ENCODE measurements around the gene ACCS. TPM values are rescaled to one million over a fixed set of nuclear protein-coding genes. Genes with fewer than 3 reads are reported as not detected.

The ACCS gene
- total RNA-seq, 4 donors from 2014 or later, result 7.7 to 21.7 (median 12.1) TPM

DNA sequence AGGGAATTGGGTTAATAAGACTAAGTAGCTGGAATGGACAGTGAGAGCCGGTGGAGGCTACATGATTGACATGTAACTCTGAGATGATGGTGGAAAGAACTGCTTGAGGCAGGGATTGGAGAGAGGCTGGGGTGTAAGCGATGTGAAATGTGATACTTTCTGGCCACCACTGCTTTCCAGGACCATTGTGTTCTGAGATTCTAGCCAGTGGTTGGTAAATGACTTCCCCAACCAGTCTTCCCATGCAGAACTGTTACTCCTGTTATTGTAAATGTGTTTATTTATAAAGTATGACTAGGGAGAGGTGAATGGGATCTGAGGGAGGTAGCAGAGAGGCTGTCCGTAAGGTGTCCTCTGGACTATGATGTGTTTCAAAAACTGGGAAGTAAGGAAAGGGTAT, 47.5 kb downstream of the ACCS start:
- intact Hi-C loops (cut with DNase I; ENCODE audit: low total_unique reads), result no loop called here
- 90 to 96% methylated on average over 3 of the region's 3 CpGs for WGBS, 2 donors
- TF ChIP-seq, protein P1, sequence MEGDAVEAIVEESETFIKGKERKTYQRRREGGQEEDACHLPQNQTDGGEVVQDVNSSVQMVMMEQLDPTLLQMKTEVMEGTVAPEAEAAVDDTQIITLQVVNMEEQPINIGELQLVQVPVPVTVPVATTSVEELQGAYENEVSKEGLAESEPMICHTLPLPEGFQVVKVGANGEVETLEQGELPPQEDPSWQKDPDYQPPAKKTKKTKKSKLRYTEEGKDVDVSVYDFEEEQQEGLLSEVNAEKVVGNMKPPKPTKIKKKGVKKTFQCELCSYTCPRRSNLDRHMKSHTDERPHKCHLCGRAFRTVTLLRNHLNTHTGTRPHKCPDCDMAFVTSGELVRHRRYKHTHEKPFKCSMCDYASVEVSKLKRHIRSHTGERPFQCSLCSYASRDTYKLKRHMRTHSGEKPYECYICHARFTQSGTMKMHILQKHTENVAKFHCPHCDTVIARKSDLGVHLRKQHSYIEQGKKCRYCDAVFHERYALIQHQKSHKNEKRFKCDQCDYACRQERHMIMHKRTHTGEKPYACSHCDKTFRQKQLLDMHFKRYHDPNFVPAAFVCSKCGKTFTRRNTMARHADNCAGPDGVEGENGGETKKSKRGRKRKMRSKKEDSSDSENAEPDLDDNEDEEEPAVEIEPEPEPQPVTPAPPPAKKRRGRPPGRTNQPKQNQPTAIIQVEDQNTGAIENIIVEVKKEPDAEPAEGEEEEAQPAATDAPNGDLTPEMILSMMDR (IDR thresholded peaks at IDR 0.05), result no peak
- TF ChIP-seq POLR2A (IDR thresholded peaks at IDR 0.05), result no peak
- no peak for DNase-seq (ENCODE audit: low spot score in 2 of 2)
- no peak overlapping the region for H3K4me3 ChIP-seq (ENCODE audit: low read depth, poor library complexity, severe bottlenecking)

GRCh38 chr11:44116234-44116830, 50.3 kb downstream of the ACCS start:
- 75 to 78% methylated on average over 3 of the region's 3 CpGs for WGBS, 2 donors
- intact Hi-C loops (cut with DNase I; ENCODE audit: low total_unique reads), result no loop called here
- DNase-seq (ENCODE audit: low spot score in 2 of 2), result no peak
- TF ChIP-seq, protein P1 (IDR thresholded peaks at IDR 0.05), result no peak
- no peak for TF ChIP-seq POLR2A (IDR thresholded peaks at IDR 0.05)
- H3K4me3 ChIP-seq (ENCODE audit: low read depth, poor library complexity, severe bottlenecking), result no peak overlapping the region

DNA sequence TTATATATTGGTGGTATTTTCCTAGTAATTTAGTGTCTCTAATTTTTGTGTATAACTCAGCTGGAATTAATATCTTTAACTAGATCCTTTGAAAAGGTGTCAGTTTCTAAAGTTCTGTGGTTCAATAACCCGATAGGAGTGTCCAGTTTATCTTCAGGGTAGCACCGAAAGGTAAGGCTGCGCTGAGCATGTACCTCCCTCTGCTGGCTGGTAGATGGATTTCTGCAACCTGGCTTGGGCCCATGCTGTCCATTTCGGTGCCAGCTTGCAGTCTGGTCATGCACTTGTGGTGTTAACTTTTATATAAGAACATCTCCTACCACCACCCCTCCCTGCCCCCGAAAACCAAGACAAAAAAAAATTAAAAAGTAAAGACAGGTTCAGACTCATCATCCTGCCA, 54.1 kb downstream of the ACCS start:
- TF ChIP-seq, protein P1 (IDR thresholded peaks at IDR 0.05), result no peak
- no peak for TF ChIP-seq POLR2A (IDR thresholded peaks at IDR 0.05)
- DNase-seq (ENCODE audit: low spot score in 2 of 2), result no peak
- 67 to 79% methylated on average over 5 of the region's 5 CpGs for WGBS, 2 donors
- intact Hi-C loops (cut with DNase I; ENCODE audit: low total_unique reads), result no loop called here
- no peak overlapping the region for H3K4me3 ChIP-seq (ENCODE audit: low read depth, poor library complexity, severe bottlenecking)

- no peak overlapping the region for H3K4me3 ChIP-seq (ENCODE audit: low read depth, poor library complexity, severe bottlenecking)
- 79 to 86% methylated on average over 4 of the region's 4 CpGs for WGBS, 2 donors
- DNase-seq (ENCODE audit: low spot score in 2 of 2), result no peak
- intact Hi-C loops (cut with DNase I; ENCODE audit: low total_unique reads), result no loop called here
- no peak for TF ChIP-seq POLR2A (IDR thresholded peaks at IDR 0.05)
- TF ChIP-seq, protein P1 (IDR thresholded peaks at IDR 0.05), result no peak
Observed at GRCh38 chr11:44125598-44125997, 59.5 kb downstream of the ACCS start.

DNA sequence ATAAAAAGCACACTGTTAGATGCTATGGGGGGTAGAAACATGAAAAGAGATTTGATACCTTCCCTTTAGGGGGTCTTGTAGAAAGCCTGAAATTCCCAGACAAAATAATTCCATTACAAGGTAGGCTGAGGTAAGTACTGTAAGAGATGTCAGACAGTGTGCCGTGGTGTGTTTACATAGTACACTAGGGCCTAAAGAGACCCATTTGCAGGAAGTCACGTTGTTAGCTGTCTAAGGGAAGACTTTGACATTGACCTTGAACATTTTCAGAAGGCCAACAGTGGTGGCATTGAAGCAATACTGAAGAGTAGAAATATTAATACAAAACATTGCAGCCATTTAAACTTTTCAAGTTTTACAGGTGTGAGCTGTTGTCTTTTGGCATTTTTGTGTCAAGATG, 60.2 kb downstream of the ACCS start:
- TF ChIP-seq, protein P1 (IDR thresholded peaks at IDR 0.05), result no peak
- TF ChIP-seq POLR2A (IDR thresholded peaks at IDR 0.05), result no peak
- no peak for DNase-seq (ENCODE audit: low spot score in 2 of 2)
- 98% methylated on average over 2 of the region's 2 CpGs for WGBS, 2 donors
- intact Hi-C loops (cut with DNase I; ENCODE audit: low total_unique reads), result no loop called here
- H3K4me3 ChIP-seq (ENCODE audit: low read depth, poor library complexity, severe bottlenecking), result no peak overlapping the region

GRCh38 chr11:44127130-44127529, 61.1 kb downstream of the ACCS start:
- H3K4me3 ChIP-seq (ENCODE audit: low read depth, poor library complexity, severe bottlenecking), result no peak overlapping the region
- WGBS, 2 donors, result 92 to 95% methylated on average over 8 of the region's 8 CpGs
- TF ChIP-seq, protein P1 (IDR thresholded peaks at IDR 0.05), result no peak
- TF ChIP-seq POLR2A (IDR thresholded peaks at IDR 0.05), result no peak
- intact Hi-C loops (cut with DNase I; ENCODE audit: low total_unique reads), result no loop called here
- no peak for DNase-seq (ENCODE audit: low spot score in 2 of 2)

Data from lower leg skin (tissue), 4 donors.